ENCODE results near the gene HYDIN.
"Not testable (repeated sequence)": the region's sequence is repeated elsewhere in the genome, so short reads cannot be mapped to it uniquely, and the experiment has no call there.

Gene HYDIN

DNA sequence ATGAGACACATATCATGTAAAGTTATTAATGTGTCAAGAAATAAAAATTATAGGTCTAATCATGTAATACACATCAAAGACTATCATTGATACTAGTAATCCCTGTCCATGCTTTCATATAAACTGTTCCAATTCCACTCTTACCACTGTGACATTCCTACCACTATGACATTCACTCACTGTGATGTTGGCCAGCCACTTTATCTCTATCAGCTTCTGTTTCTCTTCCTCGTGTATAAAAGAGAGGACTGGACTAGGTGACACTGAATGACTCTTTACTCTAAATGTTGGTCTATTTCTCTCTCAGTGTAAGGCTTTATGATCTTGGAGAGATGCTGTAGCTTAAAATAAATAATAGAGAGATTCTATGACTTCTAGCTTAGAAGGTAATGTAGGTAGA is 150.3 kb downstream of the HYDIN start:
- DNase-seq (ENCODE audit: low read depth); H3K4me3 ChIP-seq (ENCODE audit: low read depth, low read length): not testable (repeated sequence)

DNA sequence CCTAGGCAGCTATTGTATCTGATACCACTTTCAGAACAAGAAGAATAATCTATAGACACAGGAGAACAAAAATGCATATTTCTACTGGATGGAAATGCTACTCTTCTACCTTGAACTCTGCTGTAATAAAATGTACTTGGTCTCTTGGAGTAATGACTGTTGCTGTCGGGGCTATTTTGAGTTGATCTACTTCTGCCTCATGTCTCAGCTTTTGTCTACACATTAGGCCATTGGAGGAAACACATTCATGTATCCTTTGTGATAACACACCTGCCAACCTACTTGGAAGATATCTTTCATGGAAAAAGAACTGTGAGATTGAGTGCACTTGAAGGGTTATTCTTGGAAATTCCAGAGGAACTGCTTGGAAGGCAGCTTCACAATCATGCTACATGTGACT is 159.9 kb downstream of the HYDIN start:
- DNase-seq (ENCODE audit: low read depth); H3K4me3 ChIP-seq (ENCODE audit: low read depth, low read length): not testable (repeated sequence)

DNA sequence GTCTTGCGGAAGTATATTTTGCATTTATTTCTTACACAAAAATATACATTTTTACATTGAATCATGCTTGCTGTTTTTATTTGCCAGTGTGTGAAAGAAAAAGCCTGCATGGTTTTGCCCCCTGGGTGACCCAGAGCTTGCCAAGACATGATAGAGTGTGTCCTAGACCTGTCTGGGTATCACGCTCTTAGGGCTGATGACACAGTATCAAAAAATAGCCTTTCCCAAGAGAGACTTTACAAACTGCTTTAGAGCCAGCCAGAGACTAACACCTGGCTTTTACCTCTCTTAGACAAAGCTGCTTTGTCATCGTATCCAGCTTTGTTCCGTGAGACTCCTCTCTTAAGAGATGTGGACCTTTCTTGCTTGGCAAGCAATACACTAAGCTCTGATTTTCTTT is 160.7 kb downstream of the HYDIN start:
- not testable (repeated sequence) for H3K4me3 ChIP-seq (ENCODE audit: low read depth, low read length); DNase-seq (ENCODE audit: low read depth)

DNA sequence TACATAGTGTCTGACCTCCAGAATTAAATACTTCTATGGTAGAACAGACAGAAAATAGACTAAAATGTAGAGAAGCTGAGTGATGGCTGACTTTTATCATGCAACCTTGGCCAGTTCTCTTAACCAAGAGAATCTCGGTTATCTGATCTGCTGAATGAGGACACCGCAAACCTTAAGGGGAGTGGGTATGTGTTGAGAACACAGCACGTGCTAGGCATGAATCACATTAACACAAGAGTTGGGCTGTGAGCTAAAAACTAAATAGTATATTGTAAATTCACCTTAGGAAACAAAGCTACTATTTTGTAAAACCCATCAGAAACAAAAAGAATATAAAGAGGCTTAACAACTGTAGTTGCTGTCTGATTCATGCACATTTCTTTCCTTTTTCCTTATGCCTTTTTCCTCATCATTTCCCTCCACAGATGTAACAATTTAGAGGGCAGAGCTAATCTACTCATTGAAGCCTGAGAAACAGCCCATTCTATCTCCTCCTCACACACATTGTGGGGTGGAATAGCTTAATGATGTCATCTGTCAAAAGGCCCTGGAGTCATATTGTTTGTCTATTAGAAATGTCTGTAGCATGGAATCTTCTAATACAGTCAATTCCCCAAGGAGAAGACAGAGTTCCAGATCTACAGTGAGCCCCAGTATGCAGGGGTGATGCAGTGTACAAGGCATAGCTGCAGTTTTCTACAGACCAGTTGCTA is 176.5 kb downstream of the HYDIN start:
- DNase-seq (ENCODE audit: low read depth); H3K4me3 ChIP-seq (ENCODE audit: low read depth, low read length): not testable (repeated sequence)

DNA sequence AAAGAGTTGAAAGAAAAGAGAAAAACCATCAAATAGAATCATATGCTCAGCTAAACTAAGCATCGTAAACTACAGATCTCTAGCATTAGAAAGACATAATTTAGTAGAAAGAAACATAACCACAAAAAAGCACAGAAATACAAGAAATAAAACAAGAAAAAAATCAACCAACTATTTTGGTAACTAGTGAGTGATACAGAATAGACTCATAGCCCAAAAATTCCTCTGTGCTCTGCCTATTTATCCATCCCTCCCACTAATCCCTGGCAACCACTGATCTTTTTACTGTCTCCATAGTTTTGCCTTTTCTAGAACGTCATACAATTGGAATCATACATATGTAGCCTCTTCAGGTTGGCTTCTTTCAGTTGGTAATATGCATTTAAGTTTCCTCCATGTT is 180.2 kb downstream of the HYDIN start:
- H3K4me3 ChIP-seq (ENCODE audit: low read depth, low read length); DNase-seq (ENCODE audit: low read depth): not testable (repeated sequence)

DNA sequence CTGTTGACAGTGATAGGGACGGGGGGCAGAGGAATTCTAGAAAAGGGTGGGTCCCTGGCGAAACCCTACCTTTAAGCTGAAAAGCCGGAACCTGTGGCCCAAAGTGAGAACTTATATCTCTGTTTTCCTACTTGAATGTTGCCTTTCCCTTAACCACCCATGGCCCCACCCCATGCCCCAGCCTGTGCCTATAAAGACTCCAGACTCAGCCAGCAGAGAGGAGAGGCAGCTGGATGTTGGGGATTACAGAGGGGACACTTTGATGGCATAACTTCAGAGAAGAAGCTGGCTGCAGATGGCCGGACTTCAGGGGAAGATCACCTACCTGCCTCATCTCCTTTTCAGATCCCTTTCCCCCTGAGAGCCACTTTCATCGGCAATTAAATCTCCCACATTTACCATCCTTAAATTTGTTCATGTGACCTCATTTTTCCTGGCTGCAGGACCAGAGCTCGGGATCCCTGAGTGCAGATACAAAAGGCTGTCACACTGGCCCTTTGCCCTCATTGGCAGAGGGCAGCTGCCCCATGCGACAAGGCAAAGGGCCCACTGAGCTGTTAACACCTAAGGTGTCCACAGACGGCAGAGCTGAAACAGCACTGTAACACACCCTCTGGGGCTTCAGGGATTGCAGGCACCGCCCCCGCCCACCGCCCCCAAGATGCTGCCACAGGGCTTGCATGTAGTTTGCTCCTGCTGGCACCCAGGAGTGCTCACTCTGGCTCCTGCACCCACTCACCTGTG is 191.0 kb downstream of the HYDIN start:
- not testable (repeated sequence) for DNase-seq (ENCODE audit: low read depth); H3K4me3 ChIP-seq (ENCODE audit: low read depth, low read length)

DNA sequence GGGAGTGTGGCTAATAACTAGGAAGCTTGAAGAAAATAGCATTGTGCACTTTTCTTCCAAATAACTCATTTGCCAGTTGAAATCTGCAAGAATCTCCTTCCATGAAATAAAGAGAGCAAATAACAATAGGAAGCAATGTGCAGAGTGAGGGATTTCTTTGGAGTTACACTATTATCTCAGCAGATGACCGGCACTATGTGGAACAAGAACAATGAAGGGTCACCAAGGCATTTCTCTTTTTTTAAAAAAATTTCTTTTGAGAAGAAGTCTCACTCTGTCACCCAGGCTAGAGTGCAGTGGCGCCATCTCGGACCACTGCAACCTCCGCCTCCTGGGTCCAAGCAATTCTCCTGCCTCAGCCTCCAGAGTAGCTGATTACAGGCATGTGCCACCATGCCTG is 192.1 kb downstream of the HYDIN start:
- H3K4me3 ChIP-seq (ENCODE audit: low read depth, low read length); DNase-seq (ENCODE audit: low read depth): not testable (repeated sequence)

DNA sequence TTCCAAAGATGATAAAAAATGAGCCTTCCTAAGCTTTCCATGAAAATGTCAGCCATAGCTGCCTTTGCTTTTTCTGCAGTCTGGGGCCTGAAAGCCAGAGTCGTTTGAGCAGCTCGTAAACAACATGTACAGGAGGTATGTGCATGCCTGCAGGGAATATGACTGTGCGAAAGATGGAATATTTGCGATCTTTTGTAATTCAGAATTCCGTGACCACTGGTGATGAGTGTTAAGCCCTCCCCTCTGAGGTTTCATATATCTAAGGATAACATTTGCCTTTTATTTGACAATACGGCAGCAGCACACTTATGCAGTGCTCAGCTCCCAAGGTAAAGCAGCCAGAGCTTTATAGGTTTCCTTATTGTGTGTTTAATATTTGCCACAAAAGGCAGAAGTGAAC is 192.5 kb downstream of the HYDIN start:
- not testable (repeated sequence) for H3K4me3 ChIP-seq (ENCODE audit: low read depth, low read length); DNase-seq (ENCODE audit: low read depth)

DNA sequence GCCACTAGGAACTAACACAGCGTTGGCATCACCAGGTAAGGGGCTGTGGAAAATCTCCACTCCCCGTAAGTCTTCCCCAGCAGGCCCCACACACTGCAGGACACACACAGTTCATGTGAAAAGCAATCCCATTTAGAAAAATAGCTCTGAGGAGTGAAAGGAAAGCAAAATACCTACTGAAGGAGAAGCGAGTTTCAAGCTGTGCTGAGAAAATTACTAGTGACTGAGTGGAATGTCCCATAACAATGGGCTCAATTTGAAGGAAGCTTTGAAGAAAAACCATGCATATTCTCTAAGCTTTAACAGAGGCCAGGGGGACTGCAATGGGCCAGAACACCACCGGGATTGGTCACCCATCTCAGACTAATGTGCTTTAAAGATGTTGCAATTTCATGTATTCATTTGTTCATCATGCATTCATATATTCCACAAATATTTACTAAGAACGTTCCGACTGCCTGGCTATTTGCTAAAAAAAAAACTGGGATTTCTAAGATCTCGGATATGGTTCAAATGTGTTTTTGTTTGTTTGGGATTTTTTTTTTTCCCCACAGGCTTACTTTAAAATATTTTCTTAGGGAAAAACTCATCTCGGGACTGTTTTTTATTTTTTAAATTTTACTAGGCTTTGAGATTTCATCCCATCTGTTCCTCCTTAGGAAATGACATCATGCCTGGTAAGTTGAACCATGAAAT is 202.3 kb downstream of the HYDIN start:
- DNase-seq (ENCODE audit: low read depth); H3K4me3 ChIP-seq (ENCODE audit: low read depth, low read length): not testable (repeated sequence)

DNA sequence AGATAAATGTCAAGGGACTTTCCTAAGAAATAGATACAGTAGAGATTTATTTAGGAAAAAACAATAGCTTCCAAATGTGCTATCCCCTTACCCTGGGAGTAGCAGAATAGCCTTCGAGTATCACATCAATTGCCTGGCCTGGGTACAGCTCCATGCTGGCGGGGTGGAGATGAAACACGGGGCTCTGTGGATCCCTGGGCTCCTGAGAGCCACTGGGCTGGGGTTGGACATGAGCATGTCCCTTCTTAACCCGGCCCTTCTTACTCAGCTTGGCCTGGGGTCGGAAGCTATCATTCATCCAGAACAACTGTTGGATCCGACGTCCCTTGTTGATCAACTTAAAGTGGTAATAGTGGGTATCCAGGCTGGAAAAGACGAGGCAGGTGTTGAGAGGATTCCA is 203.0 kb downstream of the HYDIN start:
- H3K4me3 ChIP-seq (ENCODE audit: low read depth, low read length); DNase-seq (ENCODE audit: low read depth): not testable (repeated sequence)

DNA sequence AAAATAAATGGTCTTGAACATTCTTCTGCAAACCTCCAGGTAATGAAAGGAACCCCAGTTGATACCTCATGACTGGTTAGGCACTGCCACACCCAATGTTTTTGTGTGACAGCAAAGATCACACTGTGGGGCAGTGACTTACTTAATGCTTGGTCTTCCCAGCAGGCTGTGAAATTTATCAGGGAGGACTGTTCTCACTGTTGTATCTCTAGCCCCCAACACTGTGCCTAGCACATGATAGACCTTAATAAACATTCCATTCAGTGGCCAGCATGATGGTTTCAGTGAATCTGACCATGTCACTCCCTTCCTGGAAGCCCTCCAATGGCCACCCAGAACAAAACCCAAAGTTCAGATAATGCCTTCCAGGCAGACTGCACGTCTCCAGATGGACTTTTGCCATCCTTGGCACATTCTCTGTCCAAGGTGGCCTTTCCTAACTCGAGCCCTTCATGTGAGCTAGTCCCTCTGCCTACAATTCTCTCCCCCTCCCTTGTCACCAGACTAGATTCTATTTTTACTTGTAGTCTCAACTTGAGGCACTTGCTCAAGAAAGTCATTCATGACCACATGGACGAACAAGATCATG is 206.6 kb downstream of the HYDIN start:
- not testable (repeated sequence) for DNase-seq (ENCODE audit: low read depth); H3K4me3 ChIP-seq (ENCODE audit: low read depth, low read length)

DNA sequence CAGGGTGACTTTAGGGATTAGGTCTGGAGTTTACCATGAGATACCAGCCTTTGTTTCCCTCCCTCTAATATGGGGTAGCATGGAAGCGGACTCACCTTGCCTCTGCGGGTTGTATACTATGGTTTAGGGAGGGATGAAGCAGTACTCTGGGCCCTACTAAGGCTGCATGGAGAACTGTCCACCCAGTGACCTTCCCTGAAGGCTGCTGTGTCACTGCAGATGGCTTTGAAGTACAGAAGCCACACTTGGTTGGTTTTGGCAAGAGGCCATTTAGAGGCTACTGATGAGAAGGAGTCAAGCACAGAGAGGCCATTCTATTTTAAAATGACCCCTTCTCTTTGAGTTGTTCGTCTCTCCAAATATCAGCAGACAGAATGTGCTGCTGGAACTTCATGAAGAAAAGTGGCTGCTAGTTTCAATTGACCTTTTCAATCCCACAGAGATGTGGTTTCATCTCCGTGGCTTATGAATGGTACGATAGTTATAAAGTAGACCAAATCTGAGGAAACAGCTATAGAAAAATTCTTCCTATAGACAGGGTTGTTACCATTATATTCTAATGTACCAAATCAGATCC is 208.5 kb downstream of the HYDIN start:
- DNase-seq (ENCODE audit: low read depth); H3K4me3 ChIP-seq (ENCODE audit: low read depth, low read length): not testable (repeated sequence)

DNA sequence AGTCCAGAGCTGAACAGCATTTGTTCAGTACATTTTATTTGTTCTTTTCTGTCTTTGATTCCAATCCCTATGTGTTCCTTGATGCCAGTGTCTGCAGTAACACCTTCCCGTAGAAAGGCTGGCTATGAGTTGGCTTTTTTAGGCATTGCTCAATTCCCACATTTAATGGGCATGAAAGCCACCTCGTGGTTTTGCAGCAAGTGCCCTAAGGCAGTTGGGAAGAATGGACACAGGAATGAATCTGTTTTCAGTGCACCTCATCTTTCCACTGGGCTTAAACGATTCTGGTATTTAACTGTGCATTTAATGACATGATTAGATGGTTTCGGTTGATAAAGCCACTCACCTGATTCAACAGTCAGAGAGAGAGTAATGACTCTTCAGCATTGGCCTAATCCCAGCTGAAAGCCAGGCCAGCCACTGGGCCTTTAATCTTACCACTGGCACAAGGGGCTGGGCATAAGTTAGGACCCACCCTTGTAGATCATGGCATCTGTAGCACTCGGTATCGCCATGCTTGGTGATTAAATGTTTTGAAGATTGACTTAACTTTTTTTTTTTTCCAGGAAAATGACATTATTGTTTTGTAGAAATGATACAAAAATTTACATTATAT is 211.3 kb downstream of the HYDIN start:
- H3K4me3 ChIP-seq (ENCODE audit: low read depth, low read length); DNase-seq (ENCODE audit: low read depth): not testable (repeated sequence)

DNA sequence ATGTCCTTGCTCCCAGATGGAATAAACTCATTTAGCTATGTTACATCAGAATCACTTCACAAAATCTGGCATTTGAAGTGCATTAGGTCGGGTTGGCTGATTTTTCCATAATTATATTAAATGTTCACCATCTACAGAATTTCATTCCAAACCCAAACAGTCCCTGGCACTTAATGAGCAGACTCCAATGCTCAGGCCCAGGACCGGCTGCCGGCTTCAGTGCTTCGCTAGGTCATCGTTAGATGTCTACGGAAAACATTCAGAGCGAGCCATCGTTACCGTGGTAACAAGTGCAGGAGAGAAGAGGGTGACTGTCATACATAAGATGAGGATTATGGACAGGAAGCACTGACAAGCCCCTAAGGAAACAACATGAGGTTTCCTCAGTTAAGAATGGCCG is 215.1 kb downstream of the HYDIN start:
- H3K4me3 ChIP-seq (ENCODE audit: low read depth, low read length); DNase-seq (ENCODE audit: low read depth): not testable (repeated sequence)

DNA sequence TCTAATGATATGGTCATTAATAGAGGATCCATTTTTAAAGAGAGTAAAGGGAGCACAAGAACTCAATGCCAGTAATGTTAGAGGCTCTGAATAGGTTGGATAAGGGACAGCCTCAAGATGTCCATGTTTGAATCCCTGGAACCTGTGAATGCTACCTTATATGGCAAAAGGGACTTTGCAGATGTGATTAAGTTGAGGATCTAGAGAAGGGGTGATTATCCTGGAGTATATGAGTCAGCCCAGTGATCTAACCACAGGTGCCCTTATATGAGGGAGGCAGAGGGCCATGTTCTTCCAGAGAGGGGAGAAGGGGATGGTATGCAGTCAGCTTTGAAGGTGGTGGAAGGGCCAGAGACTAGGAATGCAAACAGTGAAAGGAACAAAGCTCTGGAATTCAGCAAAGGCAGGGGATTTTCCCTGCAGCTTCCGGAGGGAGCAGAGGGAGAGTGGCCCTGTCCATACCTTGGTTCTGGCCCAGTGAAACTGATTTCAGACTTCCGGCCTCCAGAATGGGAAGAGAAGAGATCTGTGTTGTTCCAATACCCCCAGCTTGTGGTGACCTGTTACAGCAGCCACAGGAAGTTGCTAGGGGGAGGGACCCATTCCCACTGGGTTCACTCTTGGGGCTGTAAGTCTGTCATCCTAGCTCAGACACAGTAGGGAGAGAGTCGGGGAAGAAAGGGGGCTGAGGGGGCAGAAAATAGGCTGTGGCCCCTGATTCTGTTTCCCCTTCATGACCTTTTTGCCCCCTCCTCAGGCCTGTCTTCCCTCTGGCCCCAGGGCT is 220.9 kb downstream of the HYDIN start:
- not testable (repeated sequence) for DNase-seq (ENCODE audit: low read depth); H3K4me3 ChIP-seq (ENCODE audit: low read depth, low read length)

DNA sequence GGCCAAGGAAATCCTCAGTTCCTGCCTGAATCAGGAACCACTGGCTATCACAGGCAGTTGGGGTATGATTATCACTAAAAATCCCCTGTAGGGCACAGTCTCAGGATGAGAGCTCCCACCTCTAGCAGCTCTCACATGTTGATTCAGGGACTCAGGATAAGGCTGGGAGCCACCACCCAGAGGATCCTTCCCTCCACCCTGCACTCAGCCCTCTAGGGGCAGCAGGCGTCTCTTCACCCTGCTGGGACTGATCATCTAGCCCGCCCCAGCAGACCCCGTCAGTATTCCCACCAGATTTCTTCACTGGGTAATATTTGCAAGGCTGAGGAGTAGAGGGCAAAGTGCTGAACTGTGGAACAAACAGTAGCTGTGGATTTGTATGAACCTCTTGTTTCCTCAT is 224.0 kb downstream of the HYDIN start:
- H3K4me3 ChIP-seq (ENCODE audit: low read depth, low read length); DNase-seq (ENCODE audit: low read depth): not testable (repeated sequence)

DNA sequence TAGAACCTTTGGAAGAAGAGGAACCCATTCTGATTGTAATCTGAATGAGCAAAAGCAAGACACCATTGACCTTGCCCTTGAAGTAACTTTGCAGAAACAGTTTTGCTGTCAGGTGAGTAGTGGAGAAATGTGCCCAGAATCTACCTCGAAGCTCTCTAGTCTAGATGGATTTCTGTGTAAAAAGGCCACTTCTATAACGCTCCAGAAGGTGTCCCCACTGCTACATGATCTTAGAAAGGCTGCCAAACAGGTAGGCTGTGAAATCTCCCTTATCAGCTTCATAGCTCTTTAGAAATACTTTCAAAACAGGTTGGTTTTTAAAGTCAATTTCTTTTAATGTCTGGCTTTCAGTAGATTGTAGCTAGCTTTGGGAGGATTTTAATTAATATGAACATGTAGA is 230.8 kb downstream of the HYDIN start:
- not testable (repeated sequence) for DNase-seq (ENCODE audit: low read depth); H3K4me3 ChIP-seq (ENCODE audit: low read depth, low read length)

DNA sequence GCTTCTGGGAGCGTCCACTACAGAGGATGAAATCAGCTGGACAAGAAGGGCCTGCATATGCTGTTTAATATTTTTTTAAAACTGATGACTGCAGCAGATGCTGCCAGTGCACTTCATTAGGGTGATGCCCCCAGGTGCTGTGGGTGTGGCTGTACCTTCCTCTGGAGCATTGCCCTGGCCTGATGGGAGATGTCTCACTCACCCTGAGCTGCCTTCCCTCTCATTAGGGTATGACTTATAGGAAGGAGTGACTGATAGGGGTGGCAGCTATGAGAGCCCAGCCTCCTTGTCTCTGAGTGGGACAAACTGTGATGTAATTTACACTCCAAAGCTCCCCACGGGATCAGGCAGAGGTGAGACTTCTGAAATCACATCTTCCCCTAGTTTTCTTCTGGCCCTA is 234.7 kb downstream of the HYDIN start:
- not testable (repeated sequence) for DNase-seq (ENCODE audit: low read depth)

More for the DNA sequence above, 234.7 kb downstream of the HYDIN start:
- H3K4me3 ChIP-seq (ENCODE audit: low read depth, low read length): not testable (repeated sequence)
